Hepatocyte (in vitro differentiated cells): ENCODE data around the gene SERP2.

Experiments
- CTCF ChIP-seq: fragments of 200-600 bp; sonication (generic); IDR thresholded peaks from 2 replicates; pipeline ENCODE4 v1.5.1; 2016; ENCODE audit warnings: antibody characterized with exemption, mild to moderate bottlenecking; ENCODE audit not compliant: poor library complexity
- EZH2 ChIP-seq: fragments of 200-600 bp; sonication (generic); IDR thresholded peaks from 2 replicates; pipeline ENCODE4 v1.6.1; 2016; ENCODE audit warnings: antibody characterized with exemption, mild to moderate bottlenecking, borderline replicate concordance

DNA sequence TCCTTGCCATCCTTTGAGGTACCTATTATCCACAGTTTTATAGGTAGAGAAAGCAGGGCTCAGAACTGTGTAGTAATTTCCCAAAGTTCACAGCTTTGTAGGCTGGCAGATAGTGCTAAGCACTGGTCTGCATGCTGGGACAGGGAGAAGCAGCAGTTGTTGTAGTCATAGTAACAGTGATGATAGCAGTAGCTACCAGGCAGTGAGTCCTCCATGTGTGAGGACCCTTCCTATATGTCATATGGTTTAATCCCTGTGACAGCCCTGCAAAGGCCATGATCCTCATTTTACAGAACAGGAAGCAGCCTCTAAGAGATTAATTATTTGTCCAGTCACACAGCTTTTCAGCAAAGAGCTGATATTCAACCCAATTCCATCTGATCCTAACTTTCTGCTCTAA lies 21.0 kb downstream of the SERP2 start:
- no peak for TF ChIP-seq CTCF
- no peak for TF ChIP-seq EZH2
